BJ (cell line): Measurements from ENCODE around the gene PEPD. TPM values are rescaled to one million over a fixed set of nuclear protein-coding genes. Genes with fewer than 3 reads are reported as not detected.

ENCODE experiments used
- CTCF ChIA-PET: fragments of 350-600 bp; formaldehyde crosslinking; extraction: SDS; loops from one replicate; lab custom pipeline; 2021; ENCODE audit warnings: antibody characterized with exemption, inconsistent platforms; lab: Yijun Ruan, JAX
- POLR2A ChIA-PET: fragments of 300-600 bp; sonication (Branson Sonifier 250); formaldehyde crosslinking; extraction: SDS; loops from one replicate; lab custom pipeline; 2021; ENCODE audit warnings: antibody characterized with exemption; lab: Charles Lee
- DNase-seq: peaks from one replicate; pipeline ENCODE4 v3.0.0-alpha.2; 2011; ENCODE audit warnings: low read depth
- H3K27me3 ChIP-seq: 2 replicates; pipeline ENCODE4 v1.6.0; 2011; ENCODE audit warnings: low read length; ENCODE audit not compliant: control insufficient read depth, insufficient read depth
- H3K36me3 ChIP-seq: 2 replicates; pipeline ENCODE4 v1.5.1; 2011; ENCODE audit warnings: low read length; ENCODE audit not compliant: control insufficient read depth, insufficient read depth
- H3K4me3 ChIP-seq: 2 replicates; pipeline ENCODE4 v1.5.1; 2011; ENCODE audit warnings: low read depth, mild to moderate bottlenecking, control low read depth, low read length
- CTCF ChIP-seq: IDR thresholded peaks from 2 replicates; pipeline ENCODE4 v1.5.1; 2011; ENCODE audit warnings: low read depth, mild to moderate bottlenecking, control low read depth, inconsistent platforms, low read length, moderate library complexity; ENCODE audit not compliant: insufficient read depth
- polyA plus RNA-seq: library from polyadenylated mRNA; depleted of rRNA; stranded (reverse); fragments of >200 nt; gene quantifications from 2 replicates; pipeline ENCODE4 v1.2.3, GENCODE V29; 2011

Gene PEPD
- polyA plus RNA-seq, 1 experiment: 97.6 TPM

GRCh38 chr19:33508941-33509614 lies 12.5 kb downstream of the PEPD start:
- Histone ChIP-seq H3K4me3 (no peak overlapping the region), H3K36me3 (no peaks in the 10 kb centered on the region; the same call in 1 of the 2 replicates), H3K27me3 (no peaks in the 10 kb centered on the region)
- peak; percentile 3 for DNase-seq
- no peak for TF ChIP-seq CTCF
- ChIA-PET POLR2A (no interaction called here), CTCF (no interaction called here)

GRCh38 chr19:33508431-33508830 lies 13.2 kb downstream of the PEPD start:
- Histone ChIP-seq H3K36me3 (no peaks in the 10 kb centered on the region; the same call in 1 of the 2 replicates), H3K27me3 (no peaks in the 10 kb centered on the region), H3K4me3 (no peak overlapping the region)
- ChIA-PET CTCF (interaction anchor here (1.3 kb wide), 1 partner anchor 13 kb away, joined by 4 read pairs; the partner anchor contains the start of gene PEPD), POLR2A (no interaction called here)
- no peak for DNase-seq
- TF ChIP-seq CTCF: no peak

- POLR2A ChIA-PET: no interaction called here
- Histone ChIP-seq H3K36me3 (no peaks in the 10 kb centered on the region; the same call in 1 of the 2 replicates), H3K4me3 (no peak overlapping the region), H3K27me3 (no peaks in the 10 kb centered on the region)
- TF ChIP-seq CTCF: no peak
- DNase-seq: no peak
- CTCF ChIA-PET: interaction anchor here (1.3 kb wide), 1 partner anchor 13 kb away, joined by 4 read pairs; the partner anchor contains the start of gene PEPD
Measured at GRCh38 chr19:33508009-33508408, 13.6 kb downstream of the PEPD start.

GRCh38 chr19:33507021-33507956 lies 14.3 kb downstream of the PEPD start:
- CTCF ChIA-PET: interaction anchor here (1.3 kb wide), 1 partner anchor 14 kb away, joined by 4 read pairs; the partner anchor contains the start of gene PEPD
- H3K4me3 ChIP-seq: no peak overlapping the region
- no peak for DNase-seq
- no peaks in the 10 kb centered on the region; the same call in 1 of the 2 replicates for H3K36me3 ChIP-seq
- POLR2A ChIA-PET: no interaction called here
- H3K27me3 ChIP-seq: no peaks in the 10 kb centered on the region
- no peak for TF ChIP-seq CTCF

- no peak overlapping the region for H3K4me3 ChIP-seq
- CTCF ChIA-PET: no interaction called here
- H3K36me3 ChIP-seq: no peaks in the 10 kb centered on the region; the same call in 1 of the 2 replicates
- TF ChIP-seq CTCF: no peak
- POLR2A ChIA-PET: no interaction called here
- no peak for DNase-seq
- H3K27me3 ChIP-seq: no peaks in the 10 kb centered on the region
Measured at GRCh38 chr19:33506498-33506897, 15.1 kb downstream of the PEPD start.
